GM21526 (cell line): ENCODE measurements around the gene ANKRD6.

Experiments
- ATAC-seq: cut with Tn5 transposase; IDR thresholded peaks from one replicate; pipeline ENCODE4 v1.9.1; 2021; ENCODE audit warnings: moderate library complexity; ENCODE audit not compliant: unreplicated experiment, low FRiP score

ANKRD6 gene

GRCh38 chr6:89464295-89464694 is 31.3 kb downstream of the ANKRD6 start:
- no peak for ATAC-seq

- no peak for ATAC-seq
Measured at GRCh38 chr6:89467437-89467836, 34.5 kb downstream of the ANKRD6 start.

- ATAC-seq: no peak
Measured at GRCh38 chr6:89468998-89469397, 36.0 kb downstream of the ANKRD6 start.

- no peak for ATAC-seq
Measured at GRCh38 chr6:89471287-89471867, 38.4 kb downstream of the ANKRD6 start.

GRCh38 chr6:89475101-89475500 is 42.1 kb downstream of the ANKRD6 start:
- no peak for ATAC-seq

- no peak for ATAC-seq
Measured at GRCh38 chr6:89475634-89476033, 42.7 kb downstream of the ANKRD6 start.

- no peak for ATAC-seq
Measured at GRCh38 chr6:89479897-89480296, 46.9 kb downstream of the ANKRD6 start.

- ATAC-seq: no peak
Measured at GRCh38 chr6:89481695-89482094, 48.7 kb downstream of the ANKRD6 start.

GRCh38 chr6:89482126-89482525 is 49.2 kb downstream of the ANKRD6 start:
- no peak for ATAC-seq

GRCh38 chr6:89483111-89483720 is 50.3 kb downstream of the ANKRD6 start:
- ATAC-seq: no peak

- no peak for ATAC-seq
Measured at GRCh38 chr6:89485320-89485719, 52.4 kb downstream of the ANKRD6 start.

GRCh38 chr6:89487864-89488263 is 54.9 kb downstream of the ANKRD6 start:
- no peak for ATAC-seq

GRCh38 chr6:89488438-89488837 is 55.5 kb downstream of the ANKRD6 start:
- ATAC-seq: no peak

- ATAC-seq: no peak
Measured at GRCh38 chr6:89489078-89489477, 56.1 kb downstream of the ANKRD6 start.

- ATAC-seq: no peak
Measured at GRCh38 chr6:89492025-89492640, 59.2 kb downstream of the ANKRD6 start.

- ATAC-seq: no peak
Measured at GRCh38 chr6:89494131-89494793, 61.3 kb downstream of the ANKRD6 start.

- ATAC-seq: no peak
Measured at GRCh38 chr6:89495961-89496535, 63.1 kb downstream of the ANKRD6 start.

GRCh38 chr6:89500611-89501010 is 67.7 kb downstream of the ANKRD6 start:
- ATAC-seq: no peak

- ATAC-seq: no peak
Measured at GRCh38 chr6:89501222-89501621, 68.3 kb downstream of the ANKRD6 start.

- no peak for ATAC-seq
Measured at GRCh38 chr6:89501753-89502152, 68.8 kb downstream of the ANKRD6 start.

GRCh38 chr6:89503641-89504040 is 70.7 kb downstream of the ANKRD6 start:
- ATAC-seq: no peak
